Uterus (tissue), 2 donors: ENCODE results near the gene SREK1.

Experiments
- CTCF ChIP-seq, 4 experiments: fragments of 200-600 bp in 2 of 4; fragments of 450-650 bp in 2 of 4; sonication (generic) in 2 of 4; IDR thresholded peaks; one replicate each; pipeline ENCODE4 v1.5.1; 2016 to 2019; ENCODE audit warnings: antibody characterized with exemption in 4 of 4, mild to moderate bottlenecking in 2 of 4, moderate library complexity in 1 of 4
- POLR2A ChIP-seq, 2 donors: fragments of 450-650 bp; IDR thresholded peaks; one replicate each; pipeline ENCODE4 v1.6.1; 2016; ENCODE audit warnings: antibody characterized with exemption in 2 of 2, mild to moderate bottlenecking in 1 of 2, moderate library complexity in 1 of 2

- TF ChIP-seq CTCF (IDR thresholded peaks at IDR 0.05) (no peak), POLR2A (IDR thresholded peaks at IDR 0.05) (no peak)
Observed at GRCh38 chr5:66209350-66209749, 65.2 kb downstream of the SREK1 start.
